IMR-90 (cell line): ENCODE results near the gene TIPRL. TPM values are rescaled to one million over a fixed set of nuclear protein-coding genes. Genes with fewer than 3 reads are reported as not detected.

Experiments used
- ATAC-seq: fragments of 200-7000 bp; cut with Tn5 transposase; 2 replicates; pipeline ENCODE4 v1.9.1; 2020; ENCODE audit warnings: low read depth, mild to moderate bottlenecking, moderate library complexity
- BruUV-seq: library from RNA; stranded (reverse); fragments of 400-500 nt; replicated peaks from 2 replicates; lab custom pipeline; 2021; lab: Mats Ljungman, UMichigan
- CTCF ChIA-PET: fragments of 300-600 bp; formaldehyde crosslinking; extraction: SDS; loops from one replicate; lab custom pipeline; 2021; ENCODE audit warnings: antibody characterized with exemption; lab: Yijun Ruan, JAX
- POLR2A ChIA-PET: fragments of 300-600 bp; sonication (Branson Sonifier 250); formaldehyde crosslinking; loops from one replicate; lab custom pipeline; 2022; ENCODE audit warnings: antibody characterized with exemption; ENCODE audit not compliant: unreplicated experiment; lab: Charles Lee
- DNase-seq: peaks from one replicate; pipeline ENCODE4 v3.0.0; 2013
- H2AFZ ChIP-seq: replicated peaks from 2 replicates; pipeline ENCODE3; 2013; ENCODE audit warnings: low read length, mild to moderate bottlenecking; ENCODE audit not compliant: poor library complexity
- H2AK5ac ChIP-seq: 2 replicates; pipeline ENCODE4 v1.6.1; 2013; ENCODE audit warnings: low read depth, low read length, inconsistent platforms
- H2AK9ac ChIP-seq: replicated peaks from 2 replicates; pipeline ENCODE3; 2013; ENCODE audit warnings: mild to moderate bottlenecking, low read depth, low read length, moderate library complexity; ENCODE audit not compliant: poor library complexity
- H2BK120ac ChIP-seq: 2 replicates; pipeline ENCODE4 v1.6.1; 2013; ENCODE audit warnings: low read depth, low read length, inconsistent platforms
- H2BK15ac ChIP-seq: 3 replicates; pipeline ENCODE4 v1.6.1; 2013; ENCODE audit warnings: low read depth, low read length, inconsistent platforms
- H2BK20ac ChIP-seq: 2 replicates; pipeline ENCODE4 v1.6.1; 2013; ENCODE audit warnings: low read depth, mild to moderate bottlenecking, inconsistent platforms, low read length, moderate library complexity
- H2BK5ac ChIP-seq: 2 replicates; pipeline ENCODE4 v1.6.1; 2013; ENCODE audit warnings: mild to moderate bottlenecking, low read depth, low read length, inconsistent platforms; ENCODE audit not compliant: poor library complexity, severe bottlenecking
- H3K14ac ChIP-seq: replicated peaks from 2 replicates; pipeline ENCODE4 v1.6.1; 2013; ENCODE audit warnings: low read depth, low read length, inconsistent platforms
- H3K18ac ChIP-seq: 2 replicates; pipeline ENCODE4 v1.6.1; 2013; ENCODE audit warnings: low read depth, low read length, control low read depth
- H3K23ac ChIP-seq: 2 replicates; pipeline ENCODE4 v1.6.1; 2013; ENCODE audit warnings: low read depth, low read length, inconsistent platforms
- H3K27ac ChIP-seq: 2 replicates; pipeline ENCODE4 v1.5.1; 2013; ENCODE audit warnings: mild to moderate bottlenecking, control low read depth, low read length; ENCODE audit not compliant: insufficient read depth
- H3K27me3 ChIP-seq: 2 replicates; pipeline ENCODE4 v1.6.1; 2013; ENCODE audit warnings: low read length; ENCODE audit not compliant: control insufficient read depth, insufficient read depth
- H3K36me3 ChIP-seq: 2 replicates; pipeline ENCODE4 v1.6.1; 2013; ENCODE audit warnings: low read length, mixed read lengths; ENCODE audit not compliant: control insufficient read depth, insufficient read depth
- H3K4ac ChIP-seq: 2 replicates; pipeline ENCODE4 v1.6.1; 2013; ENCODE audit warnings: low read depth, low read length, inconsistent platforms
- H3K4me1 ChIP-seq: 2 replicates; pipeline ENCODE4 v1.6.1; 2013; ENCODE audit warnings: low read length, mixed read lengths; ENCODE audit not compliant: control insufficient read depth, insufficient read depth
- H3K4me2 ChIP-seq: 2 replicates; pipeline ENCODE4 v1.6.1; 2013; ENCODE audit warnings: low read depth, mild to moderate bottlenecking, control low read depth, low read length, moderate library complexity
- H3K4me3 ChIP-seq: 2 replicates; pipeline ENCODE4 v1.5.1; 2013; ENCODE audit warnings: low read depth, mild to moderate bottlenecking, control low read depth, low read length, moderate library complexity; ENCODE audit not compliant: insufficient read depth
- H3K56ac ChIP-seq: 2 replicates; pipeline ENCODE4 v1.6.1; 2013; ENCODE audit warnings: low read length, inconsistent platforms; ENCODE audit not compliant: insufficient read depth; ENCODE audit errors: extremely low read depth
- H3K79me1 ChIP-seq, 2 experiments: 2 replicates each; pipeline ENCODE4 v1.6.1; 2013; ENCODE audit warnings: low read length in 2 of 2, inconsistent platforms in 1 of 2, low read depth in 1 of 2
- H3K9ac ChIP-seq: 2 replicates; pipeline ENCODE4 v1.6.1; 2013; ENCODE audit warnings: low read depth, low read length, control low read depth
- H3K9me1 ChIP-seq: 2 replicates; pipeline ENCODE4 v1.6.1; 2013; ENCODE audit warnings: low read length, inconsistent platforms; ENCODE audit not compliant: insufficient read depth
- H3K9me3 ChIP-seq: 2 replicates; pipeline ENCODE4 v1.6.1; 2013; ENCODE audit warnings: low read length; ENCODE audit not compliant: control insufficient read depth, insufficient read depth
- H4K20me1 ChIP-seq: 2 replicates; pipeline ENCODE4 v1.6.1; 2013; ENCODE audit warnings: low read length, inconsistent platforms; ENCODE audit not compliant: insufficient read depth
- H4K5ac ChIP-seq: 2 replicates; pipeline ENCODE4 v1.6.1; 2013; ENCODE audit warnings: mild to moderate bottlenecking, low read depth, low read length, control low read depth
- H4K8ac ChIP-seq, 2 experiments: 2 replicates each; pipeline ENCODE4 v1.6.1; 2013; ENCODE audit warnings: low read depth in 2 of 2, low read length in 2 of 2, control low read depth in 1 of 2, inconsistent platforms in 1 of 2
- H4K91ac ChIP-seq: 2 replicates; pipeline ENCODE4 v1.6.1; 2013; ENCODE audit warnings: low read depth, low read length, inconsistent platforms; ENCODE audit not compliant: insufficient read depth
- CHD1 ChIP-seq: IDR thresholded peaks from 2 replicates; pipeline ENCODE4 v1.6.1; 2012; ENCODE audit warnings: low read depth, low read length, improper control_type of control experiment
- FOS ChIP-seq: fragments of 150-350 bp; IDR thresholded peaks from 2 replicates; pipeline ENCODE4 v1.6.1; 2016; ENCODE audit warnings: low read depth, low read length
- MAFK ChIP-seq: IDR thresholded peaks from 2 replicates; pipeline ENCODE4 v1.6.1; 2012; ENCODE audit warnings: low read depth, low read length, improper control_type of control experiment
- MAZ ChIP-seq: IDR thresholded peaks from 2 replicates; pipeline ENCODE4 v1.6.1; 2012; ENCODE audit warnings: low read depth, mild to moderate bottlenecking, low read length, improper control_type of control experiment, moderate library complexity, borderline replicate concordance
- NFE2L2 ChIP-seq: fragments of 150-350 bp; IDR thresholded peaks from 2 replicates; pipeline ENCODE4 v1.6.1; 2016; ENCODE audit warnings: low read depth, mild to moderate bottlenecking, low read length
- POLR2A ChIP-seq: IDR thresholded peaks from 2 replicates; pipeline ENCODE4 v1.6.1; 2012; ENCODE audit warnings: mild to moderate bottlenecking, low read depth, low read length
- RAD21 ChIP-seq: IDR thresholded peaks from 2 replicates; pipeline ENCODE4 v1.6.1; 2012; ENCODE audit warnings: low read length, improper control_type of control experiment
- RCOR1 ChIP-seq: IDR thresholded peaks from 2 replicates; pipeline ENCODE4 v1.6.1; 2012; ENCODE audit warnings: mild to moderate bottlenecking, low read length, improper control_type of control experiment; ENCODE audit not compliant: insufficient replicate concordance
- SMC3 ChIP-seq: fragments of 150-350 bp; IDR thresholded peaks from 2 replicates; pipeline ENCODE4 v1.6.1; 2016; ENCODE audit warnings: low read depth, mild to moderate bottlenecking, antibody characterized with exemption, low read length, moderate library complexity
- WGBS, 2 experiments: methylation state at CpG; one replicate each; pipeline versions ENCODE4 v1.1.5 to v1.1.7; 2013; ENCODE audit warnings: missing lambda C conversion rate in 2 of 2; ENCODE audit not compliant: insufficient read length in 1 of 2; ENCODE audit errors: extremely low coverage in 2 of 2; 5-methylcytosine and 5-hydroxymethylcytosine counted together
- dilution Hi-C: fragments of 300-500 bp; cut with HindIII; formaldehyde crosslinking; loops from one replicate; pipeline ENCODE4 v1.14.3; 2018; ENCODE audit warnings: low sequenced_read_pairs; ENCODE audit not compliant: unreplicated experiment
- in situ Hi-C: fragments of 300-500 bp; cut with MboI; formaldehyde crosslinking; loops from 3 replicates; pipeline ENCODE4 v1.14.3; 2019; ENCODE audit warnings: low sequenced_read_pairs, inconsistent platforms, mixed read lengths
- intact Hi-C: fragments of 100-400 bp; cut with micrococcal nuclease; formaldehyde crosslinking; loops from 2 replicates; pipeline ENCODE4 v1.10.0; 2022
- polyA plus RNA-seq, 3 experiments: library from polyadenylated mRNA; depleted of rRNA; stranded (reverse); fragments of >200 nt; gene quantifications; 2 replicates each; pipeline ENCODE4 v1.2.3, GENCODE V29; 2012; ENCODE audit warnings: low replicate concordance in 1 of 3
- total RNA-seq: library from RNA; depleted of rRNA; stranded (reverse); fragments of >200 nt; gene quantifications from 2 replicates; pipeline ENCODE4 v1.2.3, GENCODE V29; 2012
- TF ChIP-seq, protein P1 (sequence below): fragments of 150-350 bp; IDR thresholded peaks from 2 replicates; pipeline ENCODE4 v1.6.1; 2017; ENCODE audit warnings: mild to moderate bottlenecking, antibody characterized with exemption, low read length, low read depth
- TF ChIP-seq, protein P2 (sequence below): fragments of 150-350 bp; IDR thresholded peaks from 2 replicates; pipeline ENCODE4 v1.6.1; 2016; ENCODE audit warnings: low read depth, mild to moderate bottlenecking, low read length, moderate library complexity, borderline replicate concordance

Gene TIPRL
- total and polyA plus RNA-seq, 2 of the 4 experiments (the other 2 are of a cell fraction): 15.4 to 23.8 TPM

DNA sequence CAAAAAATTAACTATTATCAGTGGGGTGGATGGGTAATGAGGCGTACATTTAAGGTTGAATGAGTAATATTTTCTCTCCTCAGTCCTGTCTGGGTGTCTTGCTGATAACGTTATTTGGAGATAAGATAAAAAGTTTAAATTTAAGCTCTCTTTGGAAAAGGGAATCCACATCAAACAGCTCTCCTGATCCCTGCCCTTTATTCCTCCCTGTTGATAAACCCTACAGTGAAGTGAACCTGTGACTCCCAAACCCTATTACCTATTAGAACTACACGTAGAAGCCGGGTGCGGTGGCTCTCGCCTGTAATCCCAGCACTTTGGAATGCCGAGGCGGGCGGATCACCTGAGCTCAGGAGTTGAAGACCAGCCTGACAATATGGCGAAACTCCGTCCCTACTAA is 32.1 kb upstream of the TIPRL start:
- no peak overlapping the region for H2BK15ac ChIP-seq
- H3K14ac ChIP-seq: no peak overlapping the region
- no peak overlapping the region for H3K4me2 ChIP-seq
- no peak overlapping the region for H3K18ac ChIP-seq
- no peak overlapping the region for H4K91ac ChIP-seq
- no peak overlapping the region for H2AK5ac ChIP-seq
- no peak for TF ChIP-seq SMC3
- no peak for TF ChIP-seq MAFK
- TF ChIP-seq MAZ: no peak
- no peak for TF ChIP-seq FOS
- no peak for TF ChIP-seq CHD1
- no peak for TF ChIP-seq NFE2L2
- no peak for TF ChIP-seq POLR2A
- TF ChIP-seq, protein P1, sequence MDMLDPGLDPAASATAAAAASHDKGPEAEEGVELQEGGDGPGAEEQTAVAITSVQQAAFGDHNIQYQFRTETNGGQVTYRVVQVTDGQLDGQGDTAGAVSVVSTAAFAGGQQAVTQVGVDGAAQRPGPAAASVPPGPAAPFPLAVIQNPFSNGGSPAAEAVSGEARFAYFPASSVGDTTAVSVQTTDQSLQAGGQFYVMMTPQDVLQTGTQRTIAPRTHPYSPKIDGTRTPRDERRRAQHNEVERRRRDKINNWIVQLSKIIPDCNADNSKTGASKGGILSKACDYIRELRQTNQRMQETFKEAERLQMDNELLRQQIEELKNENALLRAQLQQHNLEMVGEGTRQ: no peak
- no peak for TF ChIP-seq RCOR1
- TF ChIP-seq, protein P2, sequence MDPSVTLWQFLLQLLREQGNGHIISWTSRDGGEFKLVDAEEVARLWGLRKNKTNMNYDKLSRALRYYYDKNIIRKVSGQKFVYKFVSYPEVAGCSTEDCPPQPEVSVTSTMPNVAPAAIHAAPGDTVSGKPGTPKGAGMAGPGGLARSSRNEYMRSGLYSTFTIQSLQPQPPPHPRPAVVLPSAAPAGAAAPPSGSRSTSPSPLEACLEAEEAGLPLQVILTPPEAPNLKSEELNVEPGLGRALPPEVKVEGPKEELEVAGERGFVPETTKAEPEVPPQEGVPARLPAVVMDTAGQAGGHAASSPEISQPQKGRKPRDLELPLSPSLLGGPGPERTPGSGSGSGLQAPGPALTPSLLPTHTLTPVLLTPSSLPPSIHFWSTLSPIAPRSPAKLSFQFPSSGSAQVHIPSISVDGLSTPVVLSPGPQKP: no peak
- TF ChIP-seq RAD21: no peak
- no peak overlapping the region for H2BK120ac ChIP-seq
- POLR2A ChIA-PET: no interaction called here
- H4K8ac ChIP-seq: no peak overlapping the region
- H4K5ac ChIP-seq: no peak overlapping the region
- H2BK20ac ChIP-seq: no peak overlapping the region
- H3K9me3 ChIP-seq: no peaks in the 10 kb centered on the region
- H3K4me3 ChIP-seq: no peak overlapping the region
- H3K23ac ChIP-seq: no peak overlapping the region
- no TSS peak for BruUV-seq
- no peak overlapping the region for H2AK9ac ChIP-seq
- H2AFZ ChIP-seq: no peak overlapping the region
- no peak for ATAC-seq
- H3K9me1 ChIP-seq: no peaks in the 10 kb centered on the region
- no peak overlapping the region for H3K4ac ChIP-seq
- WGBS, 2 experiments: no CpG with 5 or more reads among the region's 11 CpGs
- in situ Hi-C loops (loop anchor here (25.0 kb wide), 1 partner anchor 966 kb away; the partner anchor contains the start of gene ATP1B1), dilution Hi-C loops (no loop called here), intact Hi-C loops (no loop called here)
- no peak overlapping the region for H3K9ac ChIP-seq
- no peaks in the 10 kb centered on the region for H3K36me3 ChIP-seq
- no peak for DNase-seq
- H3K4me1 ChIP-seq: no peaks in the 10 kb centered on the region
- H3K27me3 ChIP-seq: peaks cover under 1% of the 10 kb centered on the region; the same call in 1 of the 2 replicates
- no peak overlapping the region for H2BK5ac ChIP-seq
- H4K20me1 ChIP-seq: no peaks in the 10 kb centered on the region
- CTCF ChIA-PET: no interaction called here
- no peak overlapping the region for H3K56ac ChIP-seq
- H3K79me1 ChIP-seq: no peaks in the 10 kb centered on the region
- no peak overlapping the region for H3K27ac ChIP-seq
